GM10248 (cell line): ENCODE data around the gene CNNM2.
"Not testable (repeated sequence)": the region's sequence is repeated elsewhere in the genome, so short reads cannot be mapped to it uniquely, and the experiment has no call there.

Experiments used
- CTCF ChIA-PET: fragments of 300-600 bp; sonication (Branson Sonifier 250); formaldehyde crosslinking; extraction: SDS; loops from one replicate; lab custom pipeline; 2021; ENCODE audit warnings: antibody characterized with exemption; lab: Yijun Ruan, JAX
- POLR2A ChIA-PET: fragments of 350-650 bp; sonication (Branson Sonifier 250); formaldehyde crosslinking; extraction: SDS; loops from one replicate; lab custom pipeline; 2020; ENCODE audit warnings: antibody characterized with exemption; lab: Yijun Ruan, JAX
- DNase-seq: peaks from one replicate; pipeline ENCODE4 v3.0.0; 2012; ENCODE audit errors: extremely low spot score
- TF ChIP-seq, protein P1 (sequence below): IDR thresholded peaks from 2 replicates; pipeline ENCODE4 v1.5.1; 2012; ENCODE audit warnings: mild to moderate bottlenecking, low read depth; ENCODE audit errors: extremely low read depth, missing control alignments, control extremely low read depth

CNNM2 gene

DNA sequence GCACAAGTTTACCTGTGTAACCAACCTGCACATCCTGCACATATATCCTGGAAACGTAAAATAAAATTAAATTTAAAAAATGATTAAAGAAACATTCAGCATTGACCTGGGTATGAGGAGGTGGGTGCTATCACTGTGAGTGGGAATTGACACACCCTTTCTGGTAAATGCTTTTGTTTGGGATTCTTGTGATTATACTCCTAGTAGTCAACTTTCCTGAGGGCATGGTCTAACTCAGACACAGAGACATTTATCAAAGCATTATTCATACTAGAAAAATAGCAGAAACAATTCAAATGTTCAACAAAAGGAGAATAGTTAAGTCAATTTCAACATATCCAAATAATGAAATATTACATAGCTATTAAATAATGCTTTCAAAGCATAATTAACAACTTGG, 44.2 kb downstream of the CNNM2 start:
- TF ChIP-seq, protein P1, sequence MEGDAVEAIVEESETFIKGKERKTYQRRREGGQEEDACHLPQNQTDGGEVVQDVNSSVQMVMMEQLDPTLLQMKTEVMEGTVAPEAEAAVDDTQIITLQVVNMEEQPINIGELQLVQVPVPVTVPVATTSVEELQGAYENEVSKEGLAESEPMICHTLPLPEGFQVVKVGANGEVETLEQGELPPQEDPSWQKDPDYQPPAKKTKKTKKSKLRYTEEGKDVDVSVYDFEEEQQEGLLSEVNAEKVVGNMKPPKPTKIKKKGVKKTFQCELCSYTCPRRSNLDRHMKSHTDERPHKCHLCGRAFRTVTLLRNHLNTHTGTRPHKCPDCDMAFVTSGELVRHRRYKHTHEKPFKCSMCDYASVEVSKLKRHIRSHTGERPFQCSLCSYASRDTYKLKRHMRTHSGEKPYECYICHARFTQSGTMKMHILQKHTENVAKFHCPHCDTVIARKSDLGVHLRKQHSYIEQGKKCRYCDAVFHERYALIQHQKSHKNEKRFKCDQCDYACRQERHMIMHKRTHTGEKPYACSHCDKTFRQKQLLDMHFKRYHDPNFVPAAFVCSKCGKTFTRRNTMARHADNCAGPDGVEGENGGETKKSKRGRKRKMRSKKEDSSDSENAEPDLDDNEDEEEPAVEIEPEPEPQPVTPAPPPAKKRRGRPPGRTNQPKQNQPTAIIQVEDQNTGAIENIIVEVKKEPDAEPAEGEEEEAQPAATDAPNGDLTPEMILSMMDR: no peak
- CTCF ChIA-PET: interaction anchor here (1.1 kb wide), 1 partner anchor 16 kb away, joined by 3 read pairs; no protein-coding TSS in a partner anchor
- POLR2A ChIA-PET: no interaction called here
- DNase-seq: no peak

DNA sequence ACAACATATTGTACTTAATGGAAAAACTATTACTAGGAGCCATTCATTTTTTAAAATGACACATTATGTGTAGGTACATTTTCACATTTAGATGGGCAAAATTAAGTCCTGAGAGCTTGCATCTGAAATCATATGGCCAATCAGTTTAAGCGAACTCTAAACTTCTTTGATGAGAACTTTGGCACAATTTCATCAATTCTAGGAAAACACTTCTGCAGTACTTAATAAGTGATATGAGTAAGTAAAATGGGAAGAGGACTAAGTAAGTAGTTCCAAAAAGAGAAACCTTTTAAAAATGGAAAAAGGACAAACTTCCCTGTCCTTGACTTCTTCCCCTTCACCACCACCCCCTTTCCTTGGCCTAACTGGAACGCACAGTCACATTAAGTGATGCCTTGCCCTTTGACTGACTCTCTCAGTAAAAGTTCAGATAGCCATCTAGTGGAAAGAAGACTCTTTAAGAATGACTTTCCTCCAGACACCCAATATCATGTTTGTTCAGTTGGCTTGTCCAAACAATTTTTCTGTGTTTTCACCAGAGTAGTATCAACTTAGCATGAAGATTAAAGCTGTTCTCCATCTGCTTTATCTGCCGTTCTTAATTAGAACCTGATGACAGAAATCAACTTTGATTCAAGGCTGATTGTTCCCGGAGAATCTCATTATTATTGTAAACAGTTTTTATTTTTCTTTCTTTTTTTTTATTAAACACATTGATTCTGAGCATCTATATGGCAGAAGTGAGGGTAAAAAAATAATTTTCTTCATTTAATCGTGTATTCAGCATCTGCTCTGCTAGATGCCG, 45.1 kb downstream of the CNNM2 start:
- CTCF ChIA-PET: interaction anchor here (2.3 kb wide), 1 partner anchor 128 kb away, joined by 6 read pairs; no protein-coding TSS in a partner anchor
- POLR2A ChIA-PET: interaction anchor here (0.5 kb wide), 1 partner anchor 413 kb away, joined by 3 read pairs; no protein-coding TSS in a partner anchor
- TF ChIP-seq, protein P1: no peak
- DNase-seq: no peak

DNA sequence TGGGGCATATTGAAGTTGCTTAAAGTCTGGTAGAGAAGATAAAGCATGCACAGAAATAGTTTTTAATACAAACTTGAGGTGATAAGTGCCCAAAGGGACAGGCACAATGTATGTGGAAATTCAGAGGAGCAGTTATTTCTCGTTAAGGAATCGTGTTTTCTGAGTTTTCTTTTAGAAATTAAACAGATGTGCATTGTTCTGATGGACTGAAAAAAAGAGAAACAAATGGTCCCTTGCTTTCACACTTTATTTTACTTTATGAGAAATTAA, 45.6 kb downstream of the CNNM2 start:
- ChIA-PET CTCF (interaction anchor here (1.7 to 2.3 kb wide), 2 partner anchors 129 to 281 kb away, joined by 4 to 6 read pairs; no protein-coding TSS in a partner anchor), POLR2A (interaction anchor here (0.5 kb wide), 1 partner anchor 412 kb away, joined by 3 read pairs; no protein-coding TSS in a partner anchor)
- TF ChIP-seq, protein P1: no peak
- DNase-seq: no peak

DNA sequence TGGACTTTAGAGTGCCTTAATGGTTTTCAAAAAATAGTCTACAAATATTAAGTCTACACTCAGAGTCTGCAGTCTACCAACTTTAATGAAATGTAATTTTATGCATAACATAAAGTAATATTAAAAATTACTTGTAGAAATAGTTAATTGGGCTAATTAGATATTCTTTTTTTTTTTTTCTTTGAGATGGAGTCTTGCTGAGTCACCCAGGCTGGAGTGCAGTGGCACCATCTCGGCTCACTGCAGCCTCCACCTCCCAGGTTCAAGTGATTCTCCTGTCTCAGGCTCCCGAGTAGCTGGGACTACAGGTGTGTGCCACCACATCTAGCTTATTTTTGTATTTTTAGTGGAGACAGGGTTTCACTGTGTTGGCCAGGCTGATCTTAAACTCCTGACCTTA, 46.0 kb downstream of the CNNM2 start:
- CTCF ChIA-PET: interaction anchor here (1.7 to 2.3 kb wide), 2 partner anchors 129 to 280 kb away, joined by 4 to 6 read pairs; no protein-coding TSS in a partner anchor
- DNase-seq, POLR2A ChIA-PET: not testable (repeated sequence)

DNA sequence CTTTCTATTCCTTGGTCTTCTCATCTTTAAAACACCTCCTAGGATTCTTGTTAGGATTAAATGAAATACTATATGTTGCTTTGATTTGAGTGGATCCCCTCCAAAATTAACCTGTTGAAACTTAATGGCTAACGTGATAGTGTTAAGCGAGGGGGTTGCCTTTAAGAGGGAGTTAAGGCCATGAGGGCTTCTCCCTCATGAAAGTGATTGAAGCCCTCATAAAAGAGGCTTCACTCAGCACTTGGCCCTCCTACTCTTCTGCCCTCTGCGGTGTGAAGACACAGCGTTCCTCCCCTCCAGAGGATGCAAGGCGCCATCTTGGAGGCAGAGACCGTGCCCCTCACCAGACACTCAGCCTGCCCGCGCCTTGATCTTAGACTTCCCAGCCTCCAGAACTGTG, 46.6 kb downstream of the CNNM2 start:
- CTCF ChIA-PET: interaction anchor here (1.4 to 2.3 kb wide), 3 partner anchors 10 to 280 kb away, joined by 3 to 6 read pairs (median 4); no protein-coding TSS in a partner anchor
- TF ChIP-seq, protein P1: no peak
- DNase-seq: no peak
- POLR2A ChIA-PET: no interaction called here

DNA sequence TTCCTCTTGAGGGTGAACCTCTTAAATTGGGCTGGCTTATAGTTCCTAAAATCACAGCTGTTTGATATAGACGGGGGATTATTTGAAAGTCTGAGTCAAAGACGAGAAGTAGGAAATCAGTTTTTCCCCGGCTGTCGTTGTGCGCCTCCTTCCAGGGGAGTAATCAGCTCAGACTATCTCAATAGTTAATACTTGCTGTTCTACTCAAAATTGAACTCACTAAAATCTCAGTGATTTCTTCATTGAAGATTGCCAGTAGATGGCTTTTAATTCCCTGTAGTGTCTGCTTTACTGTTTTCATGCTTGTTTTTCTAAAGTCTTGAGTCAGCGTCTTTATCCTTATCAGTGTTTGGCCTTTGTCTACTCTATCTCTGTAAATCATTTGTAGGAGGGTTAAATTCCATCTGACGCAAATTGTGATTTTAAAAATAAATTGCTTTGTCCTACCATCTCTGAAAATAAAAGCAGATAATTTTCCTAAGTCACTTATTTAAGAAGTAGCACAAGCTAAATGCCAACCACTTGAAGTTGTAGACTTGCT, 47.3 kb downstream of the CNNM2 start:
- TF ChIP-seq, protein P1: no peak
- DNase-seq: no peak
- ChIA-PET POLR2A (no interaction called here), CTCF (interaction anchor here (0.9 to 2.3 kb wide), 4 partner anchors 11 to 279 kb away, joined by 3 to 6 read pairs (median 4); no protein-coding TSS in a partner anchor)

DNA sequence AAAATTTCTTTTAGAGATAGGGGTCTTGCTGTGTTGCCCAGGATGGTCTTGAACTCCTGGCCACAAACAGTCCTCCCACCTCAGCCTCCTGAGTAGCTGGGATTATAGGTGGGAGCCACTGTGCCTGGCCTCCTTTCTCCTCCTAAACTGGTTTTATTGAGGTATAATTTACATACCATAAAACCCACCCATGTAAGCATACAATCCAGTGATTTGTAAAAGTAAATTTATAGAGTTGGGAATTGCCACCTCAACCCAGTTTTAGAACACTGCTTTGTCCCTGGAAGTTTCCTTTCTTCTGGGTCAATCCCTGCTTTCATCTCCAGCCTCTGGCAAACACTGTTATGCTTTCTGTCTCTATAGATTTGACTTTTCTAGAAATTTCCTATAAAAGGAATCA, 49.0 kb downstream of the CNNM2 start:
- DNase-seq: no peak
- ChIA-PET POLR2A (no interaction called here), CTCF (interaction anchor here (0.8 kb wide), 1 partner anchor 17 kb away, joined by 3 read pairs; no protein-coding TSS in a partner anchor)
- TF ChIP-seq, protein P1: no peak
